Endothelial cell of umbilical vein (primary cell): Measurements from ENCODE around the gene INPP5A. TPM values are rescaled to one million over a fixed set of nuclear protein-coding genes. Genes with fewer than 3 reads are reported as not detected.

Experiments
- BruUV-seq: library from RNA; stranded (reverse); fragments of 400-500 nt; replicated peaks from 2 replicates; lab custom pipeline; 2021; lab: Mats Ljungman, UMichigan
- CTCF ChIA-PET: fragments of 300-600, 350-600 bp; sonication (Branson Sonifier 250); formaldehyde crosslinking; loops from one replicate; lab custom pipeline; 2021; ENCODE audit warnings: antibody characterized with exemption, inconsistent platforms; lab: Charles Lee
- POLR2A ChIA-PET: fragments of 300-600, 350-600 bp; sonication (Branson Sonifier 250); formaldehyde crosslinking; loops from one replicate; lab custom pipeline; 2021; ENCODE audit warnings: antibody characterized with exemption, inconsistent platforms; lab: Charles Lee
- DNase-seq: peaks from one replicate; pipeline ENCODE4 v3.0.0-alpha.2; 2011; ENCODE audit warnings: low read depth, low spot score
- FAIRE-seq: peaks from 2 replicates; lab custom pipeline; 2011; peaks lifted over from hg19 to GRCh38; lab: Jason Lieb, UNC
- H2AFZ ChIP-seq: 2 replicates; pipeline ENCODE4 v1.6.0; 2012; ENCODE audit warnings: low read depth, low read length, control low read depth, inconsistent platforms
- H3K27ac ChIP-seq: 2 replicates; pipeline ENCODE4 v1.5.1; 2011; ENCODE audit warnings: low read depth, mild to moderate bottlenecking, control low read depth, low read length, moderate library complexity; ENCODE audit not compliant: insufficient read depth
- H3K27me3 ChIP-seq, 2 experiments: 2 replicates each; pipeline versions ENCODE4 v1.6.0 to v1.6.1; 2011; ENCODE audit warnings: low read length in 2 of 2, mixed read lengths in 1 of 2; ENCODE audit not compliant: control insufficient read depth in 2 of 2, insufficient read depth in 2 of 2
- H3K36me3 ChIP-seq, 2 experiments: 2 replicates in 1 of 2; 3 replicates in 1 of 2; pipeline ENCODE4 v1.5.1; 2011; ENCODE audit warnings: low read length in 2 of 2, mild to moderate bottlenecking in 1 of 2, moderate library complexity in 1 of 2; ENCODE audit not compliant: control insufficient read depth in 2 of 2, insufficient read depth in 2 of 2; ENCODE audit errors: extremely low read depth in 1 of 2
- H3K4me1 ChIP-seq: 3 replicates; pipeline ENCODE4 v1.5.1; 2011; ENCODE audit warnings: mild to moderate bottlenecking, low read length; ENCODE audit not compliant: control insufficient read depth, insufficient read depth; ENCODE audit errors: extremely low read depth
- H3K4me2 ChIP-seq: 2 replicates; pipeline ENCODE4 v1.6.1; 2011; ENCODE audit warnings: low read length, control low read depth, mixed read lengths; ENCODE audit not compliant: insufficient read depth
- H3K4me3 ChIP-seq, 3 experiments: fragments of 200-600 bp in 1 of 3; sonication (generic), shearing (Covaris generic) in 1 of 3; replicated peaks in 1 of 3; 2 replicates each; pipeline ENCODE4 v1.5.1; 2011 to 2016; ENCODE audit warnings: control low read depth in 3 of 3, low read length in 3 of 3, mild to moderate bottlenecking in 2 of 3, inconsistent platforms in 1 of 3, low read depth in 1 of 3, moderate library complexity in 1 of 3; ENCODE audit not compliant: insufficient read depth in 1 of 3
- H3K79me2 ChIP-seq: 2 replicates; pipeline ENCODE4 v1.6.0; 2012; ENCODE audit warnings: low read length, inconsistent platforms; ENCODE audit not compliant: control insufficient read depth, insufficient read depth
- H3K9ac ChIP-seq: replicated peaks from 2 replicates; pipeline ENCODE3; 2011; ENCODE audit warnings: low read length, control low read depth; ENCODE audit not compliant: insufficient read depth; ENCODE audit errors: extremely low read depth
- H3K9me1 ChIP-seq: replicated peaks from 3 replicates; pipeline ENCODE4 v1.6.0; 2011; ENCODE audit warnings: mild to moderate bottlenecking, low read length; ENCODE audit not compliant: control insufficient read depth, insufficient read depth; ENCODE audit errors: extremely low read depth
- H3K9me3 ChIP-seq: replicated peaks from 2 replicates; pipeline ENCODE4 v1.5.1; 2012; ENCODE audit warnings: low read length, inconsistent platforms; ENCODE audit not compliant: control insufficient read depth, insufficient read depth
- H4K20me1 ChIP-seq: replicated peaks from 2 replicates; pipeline ENCODE3; 2011; ENCODE audit warnings: mild to moderate bottlenecking, low read length; ENCODE audit not compliant: control insufficient read depth, insufficient read depth; ENCODE audit errors: extremely low read depth
- CTCF ChIP-seq, 2 donors: IDR thresholded peaks; 1 replicate in 1 of 2; 2 replicates in 1 of 2; pipeline ENCODE4 v1.5.1; 2011; ENCODE audit warnings: low read length in 2 of 2, mild to moderate bottlenecking in 2 of 2, moderate library complexity in 2 of 2, control low read depth in 1 of 2, inconsistent platforms in 1 of 2, low read depth in 1 of 2; ENCODE audit not compliant: insufficient read depth in 1 of 2; ENCODE audit errors: extremely low read depth in 1 of 2
- EZH2 ChIP-seq: IDR thresholded peaks from 2 replicates; pipeline ENCODE4 v1.6.1; 2012; ENCODE audit warnings: borderline replicate concordance, low read depth, mild to moderate bottlenecking, moderate library complexity, low read length, inconsistent platforms; ENCODE audit not compliant: severe bottlenecking
- FOS ChIP-seq: IDR thresholded peaks from 2 replicates; pipeline ENCODE4 v1.6.1; 2011; ENCODE audit warnings: mild to moderate bottlenecking, low read length, moderate library complexity, borderline replicate concordance; ENCODE audit not compliant: insufficient read depth
- GATA2 ChIP-seq: IDR thresholded peaks from 2 replicates; pipeline ENCODE4 v1.7.0; 2011; ENCODE audit warnings: low read depth, mild to moderate bottlenecking, moderate library complexity, mixed read lengths, low read length; ENCODE audit not compliant: insufficient read length, insufficient read depth
- JUN ChIP-seq: IDR thresholded peaks from 2 replicates; pipeline ENCODE4 v1.6.1; 2011; ENCODE audit warnings: borderline replicate concordance, low read depth; ENCODE audit not compliant: insufficient read length, insufficient read depth
- MAX ChIP-seq: IDR thresholded peaks from 2 replicates; pipeline ENCODE4 v1.6.1; 2011; ENCODE audit not compliant: insufficient read depth, insufficient read length
- MYC ChIP-seq: IDR thresholded peaks from one replicate; pipeline ENCODE4 v1.6.1; 2011; ENCODE audit warnings: mild to moderate bottlenecking, low read depth, low read length
- POLR2A ChIP-seq: IDR thresholded peaks from 2 replicates; pipeline ENCODE4 v1.6.1; 2012; ENCODE audit warnings: low read depth, mild to moderate bottlenecking, control low read depth, low read length
- POLR2AphosphoS5 ChIP-seq: IDR thresholded peaks from 2 replicates; pipeline ENCODE4 v1.6.1; 2012; ENCODE audit warnings: low read depth, mild to moderate bottlenecking, control low read depth, low read length, moderate library complexity; ENCODE audit not compliant: insufficient read depth
- dilution Hi-C: fragments of 300-500 bp; cut with MboI; formaldehyde crosslinking; loops from one replicate; pipeline ENCODE4 v1.15.0; 2019; ENCODE audit warnings: low sequenced_read_pairs; ENCODE audit not compliant: extremely low pct_ligation_motif_present
- intact Hi-C: fragments of 100-400 bp; cut with micrococcal nuclease; formaldehyde crosslinking; loops from one replicate; pipeline ENCODE4 v1.10.0; 2022
- polyA plus RNA-seq, 4 experiments: library from polyadenylated mRNA; depleted of rRNA in 3 of 4; stranded (reverse) in 3 of 4; unstranded in 1 of 4; fragments of >200 nt; gene quantifications; 2 replicates each; pipeline versions ENCODE4 v1.2.1 to v1.2.3, GENCODE V29; 2011 to 2012; ENCODE audit warnings: missing spikeins in 1 of 4
- total RNA-seq: library from RNA; stranded (reverse); gene quantifications from 2 replicates; pipeline ENCODE4 v1.2.3, GENCODE V29; 2021

The INPP5A gene
- total and polyA plus RNA-seq, 2 donors (not counting 3 experiments of a cell fraction or from before 2014, with no cell fraction given) = 22.9 to 33.2 TPM

GRCh38 chr10:132512693-132513345 lies 24.8 kb upstream of the INPP5A start:
- H3K4me3 ChIP-seq = no peak overlapping the region
- H3K9me1 ChIP-seq = no peaks in the 10 kb centered on the region
- FAIRE-seq = no peak
- H3K4me2 ChIP-seq = no peak overlapping the region
- H4K20me1 ChIP-seq = no peaks in the 10 kb centered on the region
- H3K27ac ChIP-seq = no peak overlapping the region
- H3K36me3 ChIP-seq = no peaks in the 10 kb centered on the region
- peaks cover 10% of the 10 kb centered on the region for H3K4me1 ChIP-seq
- TF ChIP-seq FOS (no peak), JUN (no peak), GATA2 (no peak)
- dilution Hi-C loops = no loop called here
- no peak overlapping the region for H3K9ac ChIP-seq
- no peaks in the 10 kb centered on the region for H3K27me3 ChIP-seq
- no peak for DNase-seq
- intact Hi-C loops = no loop called here
- no peaks in the 10 kb centered on the region for H3K79me2 ChIP-seq
- CTCF ChIA-PET = interaction anchor here (1.1 to 1.2 kb wide), 2 partner anchors 11 to 128 kb away, joined by 3 read pairs; no protein-coding TSS in a partner anchor
- POLR2A ChIA-PET = no interaction called here
- H3K9me3 ChIP-seq = no peaks in the 10 kb centered on the region
- no TSS peak for BruUV-seq
- H2AFZ ChIP-seq = no peak overlapping the region

- no peaks in the 10 kb centered on the region for H3K36me3 ChIP-seq
- DNase-seq (no peak), FAIRE-seq (no peak)
- H3K4me2 ChIP-seq = no peak overlapping the region
- H3K27me3 ChIP-seq = no peaks in the 10 kb centered on the region
- H3K4me3 ChIP-seq = no peak overlapping the region
- no peak overlapping the region for H2AFZ ChIP-seq
- peaks cover 11% of the 10 kb centered on the region for H3K4me1 ChIP-seq
- dilution Hi-C loops = no loop called here
- H3K27ac ChIP-seq = no peak overlapping the region
- no TSS peak for BruUV-seq
- no peaks in the 10 kb centered on the region for H3K9me3 ChIP-seq
- intact Hi-C loops = loop anchor here (5.0 kb wide), 1 partner anchor 33 kb away; no protein-coding TSS in a partner anchor
- POLR2A ChIA-PET = no interaction called here
- no peaks in the 10 kb centered on the region for H3K79me2 ChIP-seq
- H3K9ac ChIP-seq = no peak overlapping the region
- no peaks in the 10 kb centered on the region for H3K9me1 ChIP-seq
- no peaks in the 10 kb centered on the region for H4K20me1 ChIP-seq
- CTCF ChIA-PET = no interaction called here
- TF ChIP-seq POLR2AphosphoS5 (no peak), POLR2A (no peak), FOS (no peak), MAX (no peak), EZH2 (no peak), GATA2 (no peak), CTCF (IDR thresholded peaks at IDR 0.05; ENCODE audit: extremely low read depth in 1 of 2, insufficient read depth in 1 of 2, low read depth in 1 of 2, low read length in 2 of 2) (no peak), JUN (no peak), MYC (no peak)
Measured at GRCh38 chr10:132514821-132515520, 22.6 kb upstream of the INPP5A start.
